Measurements from ENCODE around the gene ABHD2.
"Not testable (repeated sequence)": the region's sequence is repeated elsewhere in the genome, so short reads cannot be mapped to it uniquely, and the experiment has no call there.

Gene ABHD2, protein sequence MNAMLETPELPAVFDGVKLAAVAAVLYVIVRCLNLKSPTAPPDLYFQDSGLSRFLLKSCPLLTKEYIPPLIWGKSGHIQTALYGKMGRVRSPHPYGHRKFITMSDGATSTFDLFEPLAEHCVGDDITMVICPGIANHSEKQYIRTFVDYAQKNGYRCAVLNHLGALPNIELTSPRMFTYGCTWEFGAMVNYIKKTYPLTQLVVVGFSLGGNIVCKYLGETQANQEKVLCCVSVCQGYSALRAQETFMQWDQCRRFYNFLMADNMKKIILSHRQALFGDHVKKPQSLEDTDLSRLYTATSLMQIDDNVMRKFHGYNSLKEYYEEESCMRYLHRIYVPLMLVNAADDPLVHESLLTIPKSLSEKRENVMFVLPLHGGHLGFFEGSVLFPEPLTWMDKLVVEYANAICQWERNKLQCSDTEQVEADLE

GRCh38 chr15:89087830-89088604, at the start of gene ABHD2:
Gene ABHD2 (plus strand): TSS chr15:89088456. CDS start chr15:89116328, 27,872 bp downstream.
- H3K9ac ChIP-seq (ENCODE audit: low read length), result peak within 1 kb of the TSS; percentile 95
- H3K9me3 ChIP-seq (ENCODE audit: control insufficient read depth, low read length), result no peaks in the 10 kb centered on the region
- no peaks in the 10 kb centered on the region for H3K27me3 ChIP-seq (ENCODE audit: control insufficient read depth, insufficient read depth, low read length)
- H3K4me3 ChIP-seq (ENCODE audit: low read length), result peak within 1 kb of the TSS; percentile 74
- no peaks in the 10 kb centered on the region for H3K36me3 ChIP-seq (ENCODE audit: control insufficient read depth, insufficient read depth, low read length)
- H3K4me1 ChIP-seq (ENCODE audit: control insufficient read depth, insufficient read depth, low read length), result peaks cover 35% of the 10 kb centered on the region

- no peak overlapping the region for H3K4me3 ChIP-seq (ENCODE audit: low read length)
These were observed 49.1 kb upstream of the ABHD2 start for GRCh38 chr15:89039142-89039541.

DNA sequence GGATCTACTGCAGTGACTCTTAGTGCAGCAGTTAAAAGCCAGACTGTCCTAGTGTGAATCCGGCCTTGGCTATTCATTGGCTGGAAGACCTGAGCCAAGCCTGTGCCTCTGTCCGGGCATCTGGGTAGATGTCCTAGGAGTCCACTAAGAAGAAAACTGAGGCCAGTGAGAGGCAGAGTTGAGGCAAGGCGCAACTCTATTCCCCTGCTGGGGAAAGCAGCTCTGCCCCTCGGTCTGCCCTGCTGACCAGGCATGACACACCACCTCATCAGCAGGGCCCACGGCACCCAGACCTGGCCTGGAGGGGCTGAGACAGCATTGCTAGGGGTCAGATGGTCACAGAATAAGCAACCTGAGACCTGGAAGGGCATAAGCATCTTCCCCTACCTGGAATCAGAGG, 46.7 kb upstream of the ABHD2 start:
- Histone ChIP-seq H3K4me1 (ENCODE audit: control insufficient read depth, insufficient read depth, low read length) (no peaks in the 10 kb centered on the region), H3K4me3 (ENCODE audit: low read length) (no peak overlapping the region)

More at GRCh38 chr15:89039142-89039541, 49.1 kb upstream of the ABHD2 start:
- H3K36me3 ChIP-seq (ENCODE audit: control insufficient read depth, insufficient read depth, low read length), result no peaks in the 10 kb centered on the region
- no peaks in the 10 kb centered on the region for H3K9me3 ChIP-seq (ENCODE audit: control insufficient read depth, low read length)
- no peaks in the 10 kb centered on the region for H3K4me1 ChIP-seq (ENCODE audit: control insufficient read depth, insufficient read depth, low read length)
- H3K27me3 ChIP-seq (ENCODE audit: control insufficient read depth, insufficient read depth, low read length), result peaks cover 5% of the 10 kb centered on the region
- no peak overlapping the region for H3K9ac ChIP-seq (ENCODE audit: low read length)

GRCh38 chr15:89042387-89042786, 45.9 kb upstream of the ABHD2 start:
- peaks cover 5% of the 10 kb centered on the region for H3K27me3 ChIP-seq (ENCODE audit: control insufficient read depth, insufficient read depth, low read length)
- no peaks in the 10 kb centered on the region for H3K9me3 ChIP-seq (ENCODE audit: control insufficient read depth, low read length)
- no peaks in the 10 kb centered on the region for H3K4me1 ChIP-seq (ENCODE audit: control insufficient read depth, insufficient read depth, low read length)
- no peaks in the 10 kb centered on the region for H3K36me3 ChIP-seq (ENCODE audit: control insufficient read depth, insufficient read depth, low read length)
- no peak overlapping the region for H3K9ac ChIP-seq (ENCODE audit: low read length)
- H3K4me3 ChIP-seq (ENCODE audit: low read length), result no peak overlapping the region

More for the DNA sequence above, 46.7 kb upstream of the ABHD2 start:
- H3K36me3 ChIP-seq (ENCODE audit: control insufficient read depth, insufficient read depth, low read length), result no peaks in the 10 kb centered on the region
- peaks cover 5% of the 10 kb centered on the region for H3K27me3 ChIP-seq (ENCODE audit: control insufficient read depth, insufficient read depth, low read length)
- no peak overlapping the region for H3K9ac ChIP-seq (ENCODE audit: low read length)
- H3K9me3 ChIP-seq (ENCODE audit: control insufficient read depth, low read length), result no peaks in the 10 kb centered on the region

GRCh38 chr15:89043031-89044002, 44.9 kb upstream of the ABHD2 start:
- Histone ChIP-seq H3K36me3 (ENCODE audit: control insufficient read depth, insufficient read depth, low read length) (no peaks in the 10 kb centered on the region), H3K9me3 (ENCODE audit: control insufficient read depth, low read length) (no peaks in the 10 kb centered on the region), H3K9ac (ENCODE audit: low read length) (no peak overlapping the region), H3K27me3 (ENCODE audit: control insufficient read depth, insufficient read depth, low read length) (peaks cover 5% of the 10 kb centered on the region), H3K4me1 (ENCODE audit: control insufficient read depth, insufficient read depth, low read length) (no peaks in the 10 kb centered on the region), H3K4me3 (ENCODE audit: low read length) (no peak overlapping the region)

GRCh38 chr15:89049016-89049666, 39.1 kb upstream of the ABHD2 start:
- H3K27me3 ChIP-seq (ENCODE audit: control insufficient read depth, insufficient read depth, low read length); H3K9ac ChIP-seq (ENCODE audit: low read length); H3K4me1 ChIP-seq (ENCODE audit: control insufficient read depth, insufficient read depth, low read length); H3K4me3 ChIP-seq (ENCODE audit: low read length); H3K9me3 ChIP-seq (ENCODE audit: control insufficient read depth, low read length); H3K36me3 ChIP-seq (ENCODE audit: control insufficient read depth, insufficient read depth, low read length): not testable (repeated sequence)

DNA sequence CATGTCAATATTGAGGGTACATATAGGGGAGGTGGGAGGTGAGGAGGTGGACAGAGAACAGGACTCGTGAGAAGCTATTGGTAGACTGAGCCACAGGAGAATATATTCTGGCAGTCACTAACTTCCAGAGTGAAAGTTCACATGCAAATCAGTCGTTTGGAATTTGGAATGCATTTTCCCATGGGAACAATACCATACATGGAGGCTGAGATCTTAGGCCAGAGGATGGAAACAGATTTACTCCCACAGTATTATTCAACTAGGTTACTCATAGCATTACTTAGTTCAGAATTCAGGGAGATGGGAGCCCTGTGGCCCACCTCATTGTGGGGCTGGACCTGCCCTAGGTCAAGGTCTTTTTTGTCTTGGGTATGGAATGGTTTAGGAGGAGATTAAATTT, 36.4 kb upstream of the ABHD2 start:
- H3K4me1 ChIP-seq (ENCODE audit: control insufficient read depth, insufficient read depth, low read length), result no peaks in the 10 kb centered on the region
- no peak overlapping the region for H3K9ac ChIP-seq (ENCODE audit: low read length)
- H3K27me3 ChIP-seq (ENCODE audit: control insufficient read depth, insufficient read depth, low read length), result no peaks in the 10 kb centered on the region
- no peak overlapping the region for H3K4me3 ChIP-seq (ENCODE audit: low read length)
- H3K36me3 ChIP-seq (ENCODE audit: control insufficient read depth, insufficient read depth, low read length), result no peaks in the 10 kb centered on the region
- no peaks in the 10 kb centered on the region for H3K9me3 ChIP-seq (ENCODE audit: control insufficient read depth, low read length)

GRCh38 chr15:89052474-89052873, 35.8 kb upstream of the ABHD2 start:
- no peaks in the 10 kb centered on the region for H3K9me3 ChIP-seq (ENCODE audit: control insufficient read depth, low read length)
- no peak overlapping the region for H3K4me3 ChIP-seq (ENCODE audit: low read length)
- no peaks in the 10 kb centered on the region for H3K27me3 ChIP-seq (ENCODE audit: control insufficient read depth, insufficient read depth, low read length)
- no peaks in the 10 kb centered on the region for H3K36me3 ChIP-seq (ENCODE audit: control insufficient read depth, insufficient read depth, low read length)
- no peak overlapping the region for H3K9ac ChIP-seq (ENCODE audit: low read length)
- H3K4me1 ChIP-seq (ENCODE audit: control insufficient read depth, insufficient read depth, low read length), result peaks cover 3% of the 10 kb centered on the region

GRCh38 chr15:89054873-89055272, 33.4 kb upstream of the ABHD2 start:
- H3K27me3 ChIP-seq (ENCODE audit: control insufficient read depth, insufficient read depth, low read length), result no peaks in the 10 kb centered on the region
- no peaks in the 10 kb centered on the region for H3K36me3 ChIP-seq (ENCODE audit: control insufficient read depth, insufficient read depth, low read length)
- H3K4me1 ChIP-seq (ENCODE audit: control insufficient read depth, insufficient read depth, low read length), result peaks cover 23% of the 10 kb centered on the region
- H3K9ac ChIP-seq (ENCODE audit: low read length), result no peak overlapping the region
- H3K4me3 ChIP-seq (ENCODE audit: low read length), result no peak overlapping the region
- H3K9me3 ChIP-seq (ENCODE audit: control insufficient read depth, low read length), result no peaks in the 10 kb centered on the region

DNA sequence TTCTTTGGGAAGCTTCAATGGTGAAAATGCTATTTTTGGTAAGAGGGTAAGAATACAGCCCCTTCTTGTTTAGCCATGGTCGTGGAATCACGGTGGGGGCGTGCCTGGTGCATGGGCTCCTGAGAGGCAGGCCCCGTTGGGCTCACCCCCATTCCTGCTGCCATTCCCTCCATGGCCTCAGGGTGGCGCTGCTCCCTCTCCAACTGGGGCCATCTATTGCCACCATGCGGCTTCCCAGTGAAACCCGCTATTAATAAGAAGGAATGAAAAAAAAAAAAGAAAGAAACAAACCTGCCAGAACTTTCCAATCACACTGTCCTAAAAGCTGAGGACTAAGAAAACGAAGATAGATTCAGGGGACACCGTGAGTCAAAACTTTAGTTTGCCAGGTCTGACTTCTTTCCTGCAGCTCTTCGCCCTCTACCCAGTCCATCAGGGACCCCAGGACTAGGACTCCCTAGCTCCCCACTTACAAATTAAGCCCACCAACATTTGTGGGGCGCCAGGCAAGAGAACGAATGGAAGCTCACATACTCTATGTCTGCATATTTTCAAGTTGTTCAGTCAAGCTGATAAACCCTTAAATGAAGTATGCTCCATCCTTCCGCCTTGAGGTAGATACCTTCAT, 30.6 kb upstream of the ABHD2 start:
- H3K27me3 ChIP-seq (ENCODE audit: control insufficient read depth, insufficient read depth, low read length), result no peaks in the 10 kb centered on the region
- peaks cover 23% of the 10 kb centered on the region for H3K4me1 ChIP-seq (ENCODE audit: control insufficient read depth, insufficient read depth, low read length)
- H3K36me3 ChIP-seq (ENCODE audit: control insufficient read depth, insufficient read depth, low read length), result no peaks in the 10 kb centered on the region
- no peaks in the 10 kb centered on the region for H3K9me3 ChIP-seq (ENCODE audit: control insufficient read depth, low read length)
- H3K4me3 ChIP-seq (ENCODE audit: low read length), result no peak overlapping the region
- no peak overlapping the region for H3K9ac ChIP-seq (ENCODE audit: low read length)

DNA sequence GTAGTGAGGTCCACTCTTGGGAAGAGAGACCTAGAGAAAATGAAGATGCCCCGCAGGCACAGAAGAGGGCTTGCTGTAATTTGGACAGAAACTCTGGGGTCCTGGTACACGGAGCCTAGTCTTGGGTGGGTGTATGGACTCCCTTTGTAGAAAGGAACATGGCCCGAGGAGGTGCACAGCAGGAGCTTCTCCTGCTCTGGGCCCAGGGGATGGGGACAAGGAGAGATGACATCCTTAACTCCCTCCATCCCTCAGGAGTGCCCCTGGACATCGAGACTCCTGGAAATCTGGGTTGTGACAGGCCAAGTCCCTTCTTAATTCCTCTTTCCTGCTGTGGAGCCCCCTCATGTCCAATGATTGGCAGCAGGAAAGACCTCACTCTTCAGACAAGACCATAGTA, 29.9 kb upstream of the ABHD2 start:
- Histone ChIP-seq H3K27me3 (ENCODE audit: control insufficient read depth, insufficient read depth, low read length) (no peaks in the 10 kb centered on the region), H3K36me3 (ENCODE audit: control insufficient read depth, insufficient read depth, low read length) (no peaks in the 10 kb centered on the region), H3K4me3 (ENCODE audit: low read length) (no peak overlapping the region), H3K4me1 (ENCODE audit: control insufficient read depth, insufficient read depth, low read length) (peaks cover 23% of the 10 kb centered on the region), H3K9me3 (ENCODE audit: control insufficient read depth, low read length) (no peaks in the 10 kb centered on the region), H3K9ac (ENCODE audit: low read length) (no peak overlapping the region)

All from mucosa of stomach (tissue), 1 donor.